Activated CD8-positive, alpha-beta memory T cell treated with anti-CD3 and anti-CD28 coated beads, Interleukin-2, amount 50 U/mL, for 24 hours (primary cell): ENCODE data around the gene NPSR1.

Experiments
- DNase-seq: peaks from one replicate; pipeline ENCODE4 v3.0.0-alpha.2; 2020; ENCODE audit errors: extremely low read depth

Gene NPSR1

GRCh38 chr7:34720289-34720688, 62.3 kb downstream of the NPSR1 start:
- no peak for DNase-seq

DNA sequence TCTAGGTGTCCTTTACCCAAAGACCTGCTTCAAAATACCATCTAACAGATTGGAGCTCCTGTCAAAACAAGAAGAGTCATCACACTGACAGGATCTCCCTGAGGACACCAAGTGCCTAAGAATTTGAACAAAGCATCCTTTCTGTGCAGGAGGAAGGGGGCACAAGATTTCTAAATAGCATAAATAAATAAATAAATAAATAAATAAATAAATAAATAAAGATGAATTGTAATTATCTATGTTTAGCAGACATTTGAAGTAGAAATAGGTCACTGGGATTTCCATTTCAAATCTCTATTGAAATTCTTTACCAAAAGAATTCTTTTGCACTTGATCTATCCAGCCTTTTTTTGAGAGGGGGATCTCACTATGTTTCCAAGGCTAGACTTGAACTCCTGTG, 65.3 kb downstream of the NPSR1 start:
- DNase-seq = no peak

DNA sequence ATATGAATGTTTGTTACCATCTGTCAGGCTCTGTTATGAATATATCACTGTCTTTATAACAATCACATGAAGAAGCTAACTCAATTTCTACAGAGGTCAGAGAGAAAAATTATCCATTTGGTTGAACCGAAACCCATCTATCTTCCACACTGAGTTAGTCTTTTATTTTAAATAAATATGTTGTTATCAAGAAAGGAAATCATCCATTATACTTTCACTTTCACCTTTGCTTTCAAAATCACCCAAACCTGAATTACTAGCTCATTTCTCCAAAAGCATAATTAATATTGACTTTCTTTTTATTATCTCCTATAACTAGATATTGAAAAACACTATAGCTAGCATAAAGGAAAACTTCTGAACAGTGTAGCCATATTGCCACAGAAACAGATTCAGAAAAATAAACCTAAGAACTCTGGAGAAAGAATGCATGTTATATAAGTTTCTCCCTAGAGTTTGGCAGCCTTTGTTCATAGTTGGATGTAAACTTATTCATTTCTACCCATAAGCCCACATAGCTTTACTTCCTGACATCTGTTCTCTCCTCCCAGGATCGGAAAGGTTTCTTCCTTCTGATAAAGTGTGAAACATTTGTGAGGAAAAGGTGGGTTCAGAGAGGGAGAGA, 66.0 kb downstream of the NPSR1 start:
- DNase-seq = no peak

DNA sequence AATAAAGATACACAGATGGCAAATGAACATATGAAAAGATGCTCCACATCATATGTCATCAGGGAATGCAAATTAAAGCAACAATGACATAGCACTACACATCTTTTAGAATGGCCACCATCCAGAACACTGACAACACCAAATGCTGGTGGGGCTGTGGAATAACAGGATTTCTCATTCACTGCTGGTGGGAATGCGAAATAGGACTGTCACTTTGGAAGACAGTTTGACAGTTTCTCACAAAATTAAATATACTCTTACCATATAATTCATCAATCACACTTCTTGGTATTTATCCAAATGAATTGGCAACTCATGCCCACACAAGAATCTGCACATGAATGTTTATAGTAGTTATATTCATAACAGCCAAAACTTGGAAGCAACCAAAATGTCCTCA, 68.2 kb downstream of the NPSR1 start:
- no peak for DNase-seq

DNA sequence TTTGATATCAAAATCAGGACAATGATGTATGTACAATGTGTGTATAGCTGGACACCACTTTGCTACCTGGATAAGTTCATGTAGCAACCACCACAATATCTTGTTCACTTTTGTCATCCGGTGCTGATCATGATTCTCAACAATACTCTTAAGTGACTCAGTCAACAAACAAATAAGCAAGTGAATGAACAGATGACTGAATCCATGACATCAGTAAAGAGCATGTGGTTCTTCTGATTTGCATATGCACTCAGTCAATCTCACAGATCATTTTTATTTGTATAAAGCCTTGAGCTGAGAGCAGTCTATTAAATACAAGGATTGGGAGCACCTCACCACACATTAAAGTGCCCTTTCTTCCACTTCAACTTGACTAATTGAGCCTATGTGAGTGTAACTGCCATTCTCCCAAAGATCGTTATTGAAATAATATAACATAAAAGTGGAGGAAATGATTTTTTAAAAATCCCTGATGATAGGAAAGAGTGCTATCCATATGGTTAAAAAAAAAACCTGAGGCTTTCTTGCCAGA, 69.5 kb downstream of the NPSR1 start:
- no peak for DNase-seq

- DNase-seq = no peak
These were observed 70.1 kb downstream of the NPSR1 start for GRCh38 chr7:34728156-34728555.

DNA sequence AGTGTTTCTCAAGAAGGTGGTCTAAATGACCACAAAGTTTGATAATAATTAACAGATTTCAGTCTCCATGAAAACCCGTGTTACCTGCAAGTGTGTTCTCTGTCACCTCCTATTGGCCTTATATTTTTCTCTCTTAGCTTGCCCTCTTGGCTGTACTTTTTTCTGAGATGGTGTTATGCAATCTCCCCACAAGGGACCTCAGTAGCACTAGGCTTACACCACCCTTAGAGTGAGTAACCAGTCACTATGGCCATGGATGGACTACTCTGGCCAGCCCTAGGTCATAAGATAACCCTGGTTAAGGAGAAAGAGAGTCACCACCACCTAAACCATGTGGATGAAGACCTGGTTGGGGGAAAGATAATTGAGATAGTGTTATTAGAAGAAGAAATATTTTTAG, 76.8 kb downstream of the NPSR1 start:
- DNase-seq = no peak

- DNase-seq = no peak
These were observed 77.5 kb downstream of the NPSR1 start for GRCh38 chr7:34735526-34735925.

- DNase-seq = no peak
These were observed 81.8 kb downstream of the NPSR1 start for GRCh38 chr7:34739651-34740300.

DNA sequence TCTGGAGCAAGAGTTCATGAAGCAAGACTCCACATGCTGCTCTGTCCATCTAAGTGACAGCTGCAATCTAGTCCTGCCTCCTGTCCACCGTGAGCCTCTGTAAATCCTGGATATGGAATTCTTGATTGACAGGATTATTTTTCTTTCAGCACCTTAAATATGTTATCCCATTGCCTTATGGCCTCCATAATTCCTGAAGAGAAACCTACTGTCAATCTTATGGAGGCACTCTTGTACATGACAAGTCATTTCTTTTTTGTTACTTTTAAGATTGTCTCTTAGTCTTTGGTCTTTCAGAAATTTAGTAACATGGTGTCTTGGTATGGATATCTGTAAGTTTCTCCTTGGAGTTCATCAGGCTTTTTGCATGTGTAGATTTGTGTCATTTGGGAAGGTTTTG, 82.8 kb downstream of the NPSR1 start:
- no peak for DNase-seq

- no peak for DNase-seq
These were observed 89.3 kb downstream of the NPSR1 start for GRCh38 chr7:34747176-34747781.

GRCh38 chr7:34747867-34748727, 90.1 kb downstream of the NPSR1 start:
- no peak for DNase-seq

GRCh38 chr7:34748728-34749089, 90.7 kb downstream of the NPSR1 start:
- no peak for DNase-seq

- DNase-seq = no peak
These were observed 91.4 kb downstream of the NPSR1 start for GRCh38 chr7:34749446-34749845.

- no peak for DNase-seq
These were observed 92.2 kb downstream of the NPSR1 start for GRCh38 chr7:34750209-34750608.

DNA sequence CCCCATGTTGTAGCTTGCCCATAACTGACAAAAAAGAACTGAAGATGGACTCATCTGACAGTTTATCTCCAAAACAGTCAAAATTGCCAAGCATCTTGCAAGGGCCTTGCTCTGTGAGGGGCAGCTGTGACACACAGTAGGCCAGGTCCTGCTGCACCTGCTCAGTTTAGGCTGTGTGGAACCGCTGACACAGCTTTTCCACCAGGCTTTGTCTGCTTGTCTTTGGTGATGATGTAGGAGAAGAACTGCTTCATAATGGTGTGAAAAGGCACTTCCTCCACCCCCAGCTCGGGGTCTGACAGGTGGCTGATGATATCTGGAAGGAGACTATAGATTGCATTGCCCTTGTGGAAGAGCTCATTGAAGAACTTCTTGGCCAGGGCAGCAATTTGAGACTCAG, 92.6 kb downstream of the NPSR1 start:
- no peak for DNase-seq

- DNase-seq = no peak
These were observed 94.0 kb downstream of the NPSR1 start for GRCh38 chr7:34751725-34752643.

DNA sequence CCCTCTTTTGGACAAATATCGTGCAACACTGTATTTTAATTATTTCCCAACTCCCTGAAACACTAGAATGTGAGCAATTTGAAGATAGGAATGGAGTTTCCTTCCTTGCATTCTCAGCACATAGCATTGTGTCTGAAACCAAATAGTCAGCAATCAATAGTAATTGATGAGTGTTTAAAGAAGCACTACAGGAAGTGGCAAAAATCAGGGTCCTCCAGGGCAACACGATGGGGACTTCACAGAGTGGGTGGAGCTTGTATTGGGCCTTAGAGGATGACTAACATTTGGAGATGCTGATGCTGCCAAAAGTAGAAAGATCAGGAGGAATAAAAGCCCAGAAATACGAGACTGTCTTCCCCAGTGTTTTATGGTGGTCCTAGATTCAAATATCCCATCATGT, 94.9 kb downstream of the NPSR1 start:
- DNase-seq = no peak

- no peak for DNase-seq
These were observed 97.0 kb downstream of the NPSR1 start for GRCh38 chr7:34755008-34755407.

DNA sequence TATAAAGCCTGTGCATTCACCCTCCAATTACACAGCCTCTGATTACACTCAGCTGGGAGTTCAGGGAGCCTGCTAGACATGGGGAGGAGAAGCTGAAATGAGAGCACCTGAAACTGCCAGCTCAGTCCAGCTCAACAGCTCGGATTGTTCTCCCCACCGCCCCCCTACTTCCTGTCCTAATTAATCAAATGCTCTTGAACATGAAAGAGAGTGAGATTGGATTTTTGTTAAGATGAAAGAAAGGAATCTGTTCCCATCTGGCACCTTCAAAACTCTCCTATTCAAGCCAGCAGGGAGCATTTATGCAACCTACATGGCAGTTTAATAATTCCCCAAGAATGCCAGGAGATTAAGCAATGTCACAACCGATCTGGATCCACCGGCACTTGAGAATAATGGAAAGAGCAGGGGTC, 98.0 kb downstream of the NPSR1 start:
- DNase-seq = no peak

DNA sequence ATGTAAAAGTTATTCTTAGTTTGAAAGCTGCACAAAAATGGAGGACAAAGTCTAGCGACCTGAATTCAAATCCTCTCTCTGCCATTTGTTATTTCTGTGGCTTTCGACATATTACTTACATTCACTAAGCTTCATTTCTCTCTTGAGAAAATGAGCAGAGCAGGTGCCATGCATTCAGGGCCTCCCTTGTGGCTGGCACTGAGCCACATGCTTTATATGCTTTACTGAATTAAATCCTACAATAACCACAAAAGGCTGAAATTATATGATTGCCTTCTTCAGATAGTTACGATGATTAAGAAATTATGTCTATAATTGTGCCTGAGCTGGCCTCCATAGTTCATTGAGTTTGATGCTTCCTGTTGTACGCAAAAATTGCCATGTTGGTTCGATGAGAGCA, 98.7 kb downstream of the NPSR1 start:
- no peak for DNase-seq
